ENCODE measurements around the gene LRRC39.
"Not testable (repeated sequence)": the region's sequence is repeated elsewhere in the genome, so short reads cannot be mapped to it uniquely, and the experiment has no call there.

The LRRC39 gene

GRCh38 chr1:100178091-100178490 is at the start of gene LRRC39:
Gene LRRC39 (minus strand): TSS chr1:100178256. CDS start chr1:100168516, 9,740 bp downstream.
- in situ Hi-C loops (cut with HindIII; ENCODE audit: low pct_ligation_motif_present, low pct_unique_long_range_greater_than_20kb, low sequenced_read_pairs), result no loop called here
- no peak for DNase-seq

GRCh38 chr1:100222428-100222827 is 44.4 kb upstream of the LRRC39 start:
- no peak for DNase-seq
- in situ Hi-C loops (cut with HindIII; ENCODE audit: low pct_ligation_motif_present, low pct_unique_long_range_greater_than_20kb, low sequenced_read_pairs), result no loop called here

GRCh38 chr1:100219883-100220282 is 41.8 kb upstream of the LRRC39 start:
- no peak for DNase-seq
- in situ Hi-C loops (cut with HindIII; ENCODE audit: low pct_ligation_motif_present, low pct_unique_long_range_greater_than_20kb, low sequenced_read_pairs), result no loop called here

GRCh38 chr1:100219457-100219856 is 41.4 kb upstream of the LRRC39 start:
- in situ Hi-C loops (cut with HindIII; ENCODE audit: low pct_ligation_motif_present, low pct_unique_long_range_greater_than_20kb, low sequenced_read_pairs), result no loop called here
- DNase-seq, result no peak

- in situ Hi-C loops (cut with HindIII; ENCODE audit: low pct_ligation_motif_present, low pct_unique_long_range_greater_than_20kb, low sequenced_read_pairs), result no loop called here
Observed at GRCh38 chr1:100217834-100218233, 39.8 kb upstream of the LRRC39 start.

GRCh38 chr1:100215101-100215500 is 37.0 kb upstream of the LRRC39 start:
- peak; percentile 19 for DNase-seq
- in situ Hi-C loops (cut with HindIII; ENCODE audit: low pct_ligation_motif_present, low pct_unique_long_range_greater_than_20kb, low sequenced_read_pairs), result no loop called here

More at GRCh38 chr1:100217834-100218233, 39.8 kb upstream of the LRRC39 start:
- DNase-seq, result no peak

- DNase-seq, result no peak
Observed at GRCh38 chr1:100213141-100213540, 35.1 kb upstream of the LRRC39 start.

GRCh38 chr1:100206301-100206700 is 28.2 kb upstream of the LRRC39 start:
- in situ Hi-C loops (cut with HindIII; ENCODE audit: low pct_ligation_motif_present, low pct_unique_long_range_greater_than_20kb, low sequenced_read_pairs), result no loop called here
- DNase-seq, result no peak

More at GRCh38 chr1:100213141-100213540, 35.1 kb upstream of the LRRC39 start:
- in situ Hi-C loops (cut with HindIII; ENCODE audit: low pct_ligation_motif_present, low pct_unique_long_range_greater_than_20kb, low sequenced_read_pairs), result no loop called here

- in situ Hi-C loops (cut with HindIII; ENCODE audit: low pct_ligation_motif_present, low pct_unique_long_range_greater_than_20kb, low sequenced_read_pairs); DNase-seq: not testable (repeated sequence)
Observed at GRCh38 chr1:100205593-100205992, 27.5 kb upstream of the LRRC39 start.

GRCh38 chr1:100205103-100205502 is 27.0 kb upstream of the LRRC39 start:
- DNase-seq; in situ Hi-C loops (cut with HindIII; ENCODE audit: low pct_ligation_motif_present, low pct_unique_long_range_greater_than_20kb, low sequenced_read_pairs): not testable (repeated sequence)

GRCh38 chr1:100202703-100203102 is 24.6 kb upstream of the LRRC39 start:
- in situ Hi-C loops (cut with HindIII; ENCODE audit: low pct_ligation_motif_present, low pct_unique_long_range_greater_than_20kb, low sequenced_read_pairs); DNase-seq: not testable (repeated sequence)

GRCh38 chr1:100200060-100200459 is 22.0 kb upstream of the LRRC39 start:
- DNase-seq; in situ Hi-C loops (cut with HindIII; ENCODE audit: low pct_ligation_motif_present, low pct_unique_long_range_greater_than_20kb, low sequenced_read_pairs): not testable (repeated sequence)

- in situ Hi-C loops (cut with HindIII; ENCODE audit: low pct_ligation_motif_present, low pct_unique_long_range_greater_than_20kb, low sequenced_read_pairs), result no loop called here
- DNase-seq, result no peak
Observed at GRCh38 chr1:100198596-100198995, 20.5 kb upstream of the LRRC39 start.

- in situ Hi-C loops (cut with HindIII; ENCODE audit: low pct_ligation_motif_present, low pct_unique_long_range_greater_than_20kb, low sequenced_read_pairs), result no loop called here
- DNase-seq, result peak; percentile 90
Observed at GRCh38 chr1:100188617-100189016, 10.6 kb upstream of the LRRC39 start.

- DNase-seq, result no peak
- in situ Hi-C loops (cut with HindIII; ENCODE audit: low pct_ligation_motif_present, low pct_unique_long_range_greater_than_20kb, low sequenced_read_pairs), result no loop called here
Observed at GRCh38 chr1:100187912-100188311, 9.9 kb upstream of the LRRC39 start.

GRCh38 chr1:100184536-100184935 is 6.5 kb upstream of the LRRC39 start:
- no peak for DNase-seq
- in situ Hi-C loops (cut with HindIII; ENCODE audit: low pct_ligation_motif_present, low pct_unique_long_range_greater_than_20kb, low sequenced_read_pairs), result no loop called here

- in situ Hi-C loops (cut with HindIII; ENCODE audit: low pct_ligation_motif_present, low pct_unique_long_range_greater_than_20kb, low sequenced_read_pairs), result no loop called here
Observed at GRCh38 chr1:100183370-100183769, 5.3 kb upstream of the LRRC39 start.

GRCh38 chr1:100177295-100178041 is 588 bp downstream of the LRRC39 start:
- in situ Hi-C loops (cut with HindIII; ENCODE audit: low pct_ligation_motif_present, low pct_unique_long_range_greater_than_20kb, low sequenced_read_pairs), result no loop called here
- no peak for DNase-seq

More at GRCh38 chr1:100183370-100183769, 5.3 kb upstream of the LRRC39 start:
- no peak for DNase-seq

GRCh38 chr1:100168051-100168450 is 10.0 kb downstream of the LRRC39 start:
- DNase-seq, result no peak
- in situ Hi-C loops (cut with HindIII; ENCODE audit: low pct_ligation_motif_present, low pct_unique_long_range_greater_than_20kb, low sequenced_read_pairs), result no loop called here

GRCh38 chr1:100164702-100165101 is 13.4 kb downstream of the LRRC39 start:
- DNase-seq, result no peak
- in situ Hi-C loops (cut with HindIII; ENCODE audit: low pct_ligation_motif_present, low pct_unique_long_range_greater_than_20kb, low sequenced_read_pairs), result no loop called here
